Right renal pelvis (tissue), 4 donors: Measurements from ENCODE around the gene CAPN13. TPM values are rescaled to one million over a fixed set of nuclear protein-coding genes. Genes with fewer than 3 reads are reported as not detected.

Source experiments
- DNase-seq, 4 donors: peaks; one replicate each; pipeline ENCODE4 v3.0.0-alpha.2; 2013; ENCODE audit warnings: low read depth in 4 of 4, low spot score in 3 of 4, missing footprints in 1 of 4
- polyA plus RNA-seq, 4 donors: library from polyadenylated mRNA; unstranded; fragments of 120-200 nt; gene quantifications; one replicate each; pipeline ENCODE4 v1.2.1, GENCODE V29; 2013; ENCODE audit not compliant: insufficient read length in 4 of 4

CAPN13 gene
- polyA plus RNA-seq, 4 donors, result 1.1 to 2.5 (median 1.8) TPM

GRCh38 chr2:30765876-30766470 lies 41.3 kb downstream of the CAPN13 start:
- DNase-seq, result no peak

GRCh38 chr2:30765191-30765590 lies 42.1 kb downstream of the CAPN13 start:
- no peak for DNase-seq

GRCh38 chr2:30764021-30764800 lies 43.0 kb downstream of the CAPN13 start:
- no peak for DNase-seq

GRCh38 chr2:30763151-30763660 lies 44.0 kb downstream of the CAPN13 start:
- DNase-seq, result no peak

GRCh38 chr2:30761226-30761625 lies 46.0 kb downstream of the CAPN13 start:
- no peak for DNase-seq

GRCh38 chr2:30759481-30759880 lies 47.8 kb downstream of the CAPN13 start:
- DNase-seq, result no peak

GRCh38 chr2:30758191-30758651 lies 49.0 kb downstream of the CAPN13 start:
- DNase-seq, result no peak

- no peak for DNase-seq
These were observed 49.5 kb downstream of the CAPN13 start for GRCh38 chr2:30757749-30758148.

GRCh38 chr2:30756971-30757370 lies 50.3 kb downstream of the CAPN13 start:
- no peak for DNase-seq

- peak in 2 of 4 donors; percentile 5 to 14 for DNase-seq
These were observed 51.1 kb downstream of the CAPN13 start for GRCh38 chr2:30756051-30756719.

GRCh38 chr2:30753630-30754029 lies 53.6 kb downstream of the CAPN13 start:
- DNase-seq, result no peak

- no peak for DNase-seq
These were observed 54.4 kb downstream of the CAPN13 start for GRCh38 chr2:30752811-30753210.

GRCh38 chr2:30747206-30747605 lies 60.0 kb downstream of the CAPN13 start:
- no peak for DNase-seq

GRCh38 chr2:30744823-30745222 lies 62.4 kb downstream of the CAPN13 start:
- no peak for DNase-seq

GRCh38 chr2:30741576-30741975 lies 65.7 kb downstream of the CAPN13 start:
- DNase-seq, result no peak

- no peak for DNase-seq
These were observed 68.9 kb downstream of the CAPN13 start for GRCh38 chr2:30738141-30738911.

- DNase-seq, result no peak
These were observed 70.0 kb downstream of the CAPN13 start for GRCh38 chr2:30737326-30737610.

GRCh38 chr2:30736461-30737325 lies 70.6 kb downstream of the CAPN13 start:
- DNase-seq, result no peak

- DNase-seq, result no peak
These were observed 73.2 kb downstream of the CAPN13 start for GRCh38 chr2:30733876-30734520.
